GM12878 (cell line): Measurements from ENCODE around the gene ABHD12B. TPM values are rescaled to one million over a fixed set of nuclear protein-coding genes. Genes with fewer than 3 reads are reported as not detected.

Source experiments
- ATAC-seq: fragments of 200-7000 bp; cut with Tn5 transposase; 3 replicates; pipeline ENCODE4 v1.9.1; 2020; ENCODE audit warnings: mild to moderate bottlenecking, moderate library complexity
- BruUV-seq: library from RNA; stranded (reverse); fragments of 400-500 nt; replicated peaks from 2 replicates; lab custom pipeline; 2021; lab: Mats Ljungman, UMichigan
- CTCF ChIA-PET: fragments of 300-600 bp; sonication (Branson Sonifier 250); formaldehyde crosslinking; extraction: SDS; loops from one replicate; lab custom pipeline; 2021; ENCODE audit warnings: inconsistent platforms; lab: Yijun Ruan, JAX
- POLR2A ChIA-PET: fragments of 350-600 bp; formaldehyde crosslinking; extraction: SDS; loops from one replicate; lab custom pipeline; 2021; ENCODE audit warnings: inconsistent platforms; lab: Charles Lee
- RAD21 ChIA-PET: fragments of 300-600 bp; sonication (Branson Sonifier 250); formaldehyde crosslinking; loops from one replicate; lab custom pipeline; 2023; ENCODE audit warnings: antibody characterized with exemption; ENCODE audit not compliant: unreplicated experiment; lab: Charles Lee
- SMC1A ChIA-PET: fragments of 300-600 bp; sonication (Branson Sonifier 250); formaldehyde crosslinking; loops from one replicate; lab custom pipeline; 2023; ENCODE audit not compliant: unreplicated experiment, uncharacterized antibody; lab: Charles Lee
- DNase-seq: peaks from one replicate; pipeline ENCODE4 v3.0.0-alpha.2; 2011; ENCODE audit warnings: low read depth, low spot score
- FAIRE-seq: peaks from 3 replicates; lab custom pipeline; 2011; peaks lifted over from hg19 to GRCh38; lab: Jason Lieb, UNC
- H2AFZ ChIP-seq: 2 replicates; pipeline ENCODE4 v1.6.0; 2011; ENCODE audit warnings: low read depth, low read length, control low read depth; ENCODE audit not compliant: control insufficient read depth
- H3K27ac ChIP-seq: 2 replicates; pipeline ENCODE4 v1.5.1; 2011; ENCODE audit warnings: control low read depth; ENCODE audit not compliant: control insufficient read depth, insufficient read depth
- H3K27me3 ChIP-seq, 2 experiments: replicated peaks in 1 of 2; 2 replicates each; pipeline versions ENCODE4 v1.6.0 to v1.6.1; 2011; ENCODE audit warnings: low read length in 1 of 2; ENCODE audit not compliant: control insufficient read depth in 2 of 2, insufficient read depth in 2 of 2
- H3K36me3 ChIP-seq, 2 experiments: 2 replicates each; pipeline ENCODE4 v1.5.1; 2011; ENCODE audit warnings: low read length in 1 of 2; ENCODE audit not compliant: control insufficient read depth in 2 of 2, insufficient read depth in 2 of 2
- H3K4me1 ChIP-seq: 2 replicates; pipeline ENCODE4 v1.6.1; 2011; ENCODE audit warnings: mild to moderate bottlenecking, low read length, moderate library complexity, mixed read lengths; ENCODE audit not compliant: control insufficient read depth, insufficient read depth
- H3K4me2 ChIP-seq: 2 replicates; pipeline ENCODE4 v1.6.0; 2011; ENCODE audit warnings: control low read depth; ENCODE audit not compliant: control insufficient read depth, insufficient read depth
- H3K4me3 ChIP-seq: fragments of 200-600 bp; sonication (generic); 2 replicates; pipeline ENCODE4 v1.5.1; 2016
- H3K79me2 ChIP-seq: 2 replicates; pipeline ENCODE4 v1.6.0; 2011; ENCODE audit warnings: low read length; ENCODE audit not compliant: control insufficient read depth, insufficient read depth
- H3K9ac ChIP-seq: 2 replicates; pipeline ENCODE4 v1.8.0; 2011; ENCODE audit warnings: low read length, control low read depth, mixed read lengths; ENCODE audit not compliant: control insufficient read depth, insufficient read depth
- H3K9me3 ChIP-seq: replicated peaks from 3 replicates; pipeline ENCODE4 v1.5.1; 2011; ENCODE audit warnings: mild to moderate bottlenecking, low read length; ENCODE audit not compliant: control insufficient read depth, insufficient read depth
- H4K20me1 ChIP-seq: 2 replicates; pipeline ENCODE4 v1.6.0; 2011; ENCODE audit not compliant: control insufficient read depth, insufficient read depth
- BRCA1 ChIP-seq: IDR thresholded peaks from 2 replicates; pipeline ENCODE4 v1.6.1; 2011; ENCODE audit warnings: low read depth, low read length, improper control_type of control experiment
- DPF2 ChIP-seq: fragments of 450-650 bp; IDR thresholded peaks from 2 replicates; pipeline ENCODE4 v1.6.1; 2017; ENCODE audit warnings: mild to moderate bottlenecking
- HDAC6 ChIP-seq: fragments of 200-600 bp; sonication (generic); IDR thresholded peaks from one replicate; pipeline ENCODE4 v1.8.0; 2017; ENCODE audit warnings: antibody characterized with exemption; ENCODE audit not compliant: unreplicated experiment
- IRF4 ChIP-seq: IDR thresholded peaks from 2 replicates; pipeline ENCODE4 v1.6.1; 2011; ENCODE audit warnings: low read depth, low read length
- NFXL1 ChIP-seq: fragments of 450-650 bp; IDR thresholded peaks from 2 replicates; pipeline ENCODE4 v1.6.1; 2017; ENCODE audit warnings: antibody characterized with exemption, mild to moderate bottlenecking, borderline replicate concordance
- NRF1 ChIP-seq: conservative IDR thresholded peaks from 2 replicates; pipeline ENCODE4 v1.6.1; 2011; ENCODE audit warnings: mild to moderate bottlenecking, low read depth, low read length, improper control_type of control experiment
- SPI1 ChIP-seq: IDR thresholded peaks from 2 replicates; pipeline ENCODE4 v1.6.1; 2011; ENCODE audit warnings: low read depth, mild to moderate bottlenecking, low read length, moderate library complexity, borderline replicate concordance; ENCODE audit not compliant: insufficient read depth
- STAT1 ChIP-seq: fragments of 450-650 bp; conservative IDR thresholded peaks from 2 replicates; pipeline ENCODE4 v1.6.1; 2014; ENCODE audit warnings: antibody characterized with exemption, mild to moderate bottlenecking
- WGBS: methylation state at CpG from one replicate; pipeline ENCODE4 v1.1.6; 2016; ENCODE audit warnings: low lambda C conversion rate; ENCODE audit not compliant: insufficient replicate concordance, insufficient coverage; ENCODE audit errors: missing lambda C conversion rate; 5-methylcytosine and 5-hydroxymethylcytosine counted together
- in situ Hi-C: fragments of 300-500 bp; cut with MboI; formaldehyde crosslinking; loops from 9 replicates; pipeline ENCODE4 v1.14.3; 2018; ENCODE audit warnings: mixed read lengths
- intact Hi-C: fragments of 100-400 bp; cut with micrococcal nuclease; formaldehyde crosslinking; loops from one replicate; pipeline ENCODE4 v1.14.2; 2022; ENCODE audit not compliant: unreplicated experiment
- polyA plus RNA-seq, 11 experiments: library from polyadenylated mRNA; depleted of rRNA in 4 of 11; unstranded in 6 of 11; stranded (reverse) in 5 of 11; fragments of >200 nt; fragmentation: Nextera tagmentation in 4 of 11; fragmentation: Illumina TruSeq in 1 of 11; extraction: Ambion mirVana in 4 of 11; extraction: Trizol in 1 of 11; gene quantifications; 1 replicate in 1 of 11; 2 replicates in 10 of 11; pipeline versions ENCODE4 v1.2.1 to v1.2.3, GENCODE V29; 2011 to 2016; ENCODE audit warnings: inconsistent platforms in 2 of 11, missing spikeins in 2 of 11, low read depth in 1 of 11
- total RNA-seq, 4 experiments: library from RNA; depleted of rRNA in 3 of 4; stranded (reverse); fragments of >200 nt in 3 of 4; fragmentation: Illumina TruSeq in 1 of 4; extraction: Trizol in 1 of 4; gene quantifications; 2 replicates each; pipeline versions ENCODE4 v1.2.1 to v1.2.3, GENCODE V29; 2013 to 2021

ABHD12B gene
- total and polyA plus RNA-seq, 10 of the 15 experiments (the other 5 are each of a cell fraction or from before 2014, with no cell fraction given): not detected

- peak within 1 kb of the TSS; percentile 57 for H2AFZ ChIP-seq
- DNase-seq (no peak), ATAC-seq (peak; percentile 91), FAIRE-seq (no peak)
- POLR2A ChIA-PET: no interaction called here
- BruUV-seq: no TSS peak
- TF ChIP-seq IRF4 (no peak), STAT1 (no peak), NFXL1 (no peak), SPI1 (0 out of 2 replicates have a peak, but pooled peaks have one; percentile 4), BRCA1 (no peak), NRF1 (peak; percentile 30; the same call in 1 of the 2 replicates), DPF2 (no peak), HDAC6 (peak; percentile 44)
- H3K27ac ChIP-seq: no peak within 1 kb of the TSS
- SMC1A ChIA-PET: no interaction called here
- H3K4me2 ChIP-seq: peak within 1 kb of the TSS; percentile 91
- intact Hi-C loops (no loop called here), in situ Hi-C loops (no loop called here)
- CTCF ChIA-PET: no interaction called here
- RAD21 ChIA-PET: no interaction called here
- H3K27me3 ChIP-seq: peaks cover 6 to 14% of the 10 kb centered on the region in 2 experiments
- no peaks in the 10 kb centered on the region for H3K36me3 ChIP-seq
- H3K9me3 ChIP-seq: no peaks in the 10 kb centered on the region; the same call in 2 of the 3 replicates
- WGBS: 4% methylated on average over 71 of the region's 74 CpGs
- H3K79me2 ChIP-seq: no peaks in the 10 kb centered on the region
- peak within 1 kb of the TSS; percentile 43; the same call in 1 of the 2 replicates for H3K9ac ChIP-seq
- H3K4me1 ChIP-seq: peaks cover 8% of the 10 kb centered on the region
- H3K4me3 ChIP-seq: peak within 1 kb of the TSS; percentile 65
- no peaks in the 10 kb centered on the region for H4K20me1 ChIP-seq
Measured at GRCh38 chr14:50943943-50944646, 72.2 kb downstream of the ABHD12B start, which contains the start of gene PYGL. Gene PYGL, minus strand, starts transcription at chr14:50944483. Its CDS starts 80 bp downstream, at chr14:50944403.
